Stimulated activated CD4-positive, alpha-beta T cell treated with anti-CD3 and anti-CD28 coated beads, Interleukin-15, amount 100 ng/mL, for 24 hours (primary cell): Measurements from ENCODE around the gene ZER1.

Source experiments
- DNase-seq: peaks from one replicate; pipeline ENCODE4 v3.0.0-alpha.2; 2020

The ZER1 gene

DNA sequence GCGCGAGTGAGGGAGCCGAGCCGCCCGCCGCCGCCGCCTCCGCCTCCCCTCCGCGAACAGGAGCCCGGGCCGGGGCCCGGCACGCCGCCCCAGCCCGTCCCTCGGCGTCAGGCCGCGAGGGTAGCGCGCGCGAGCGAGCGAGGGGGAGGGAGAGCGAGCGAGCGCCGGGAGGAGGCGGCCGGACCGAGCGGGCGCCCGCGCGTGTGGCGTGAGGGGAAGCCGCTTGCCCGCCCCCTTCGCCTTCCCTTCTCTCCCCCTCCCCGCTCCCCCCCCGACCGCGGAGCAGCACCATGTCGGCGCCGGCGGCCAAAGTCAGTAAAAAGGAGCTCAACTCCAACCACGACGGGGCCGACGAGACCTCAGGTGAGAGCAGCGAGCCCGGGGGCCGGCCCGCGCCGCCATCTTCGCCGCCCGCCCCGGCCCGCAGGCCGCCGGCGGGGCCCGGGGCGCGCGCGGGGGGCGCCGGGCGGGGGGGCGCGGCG, 82.4 kb downstream of the ZER1 start:
- DNase-seq, result no peak

DNA sequence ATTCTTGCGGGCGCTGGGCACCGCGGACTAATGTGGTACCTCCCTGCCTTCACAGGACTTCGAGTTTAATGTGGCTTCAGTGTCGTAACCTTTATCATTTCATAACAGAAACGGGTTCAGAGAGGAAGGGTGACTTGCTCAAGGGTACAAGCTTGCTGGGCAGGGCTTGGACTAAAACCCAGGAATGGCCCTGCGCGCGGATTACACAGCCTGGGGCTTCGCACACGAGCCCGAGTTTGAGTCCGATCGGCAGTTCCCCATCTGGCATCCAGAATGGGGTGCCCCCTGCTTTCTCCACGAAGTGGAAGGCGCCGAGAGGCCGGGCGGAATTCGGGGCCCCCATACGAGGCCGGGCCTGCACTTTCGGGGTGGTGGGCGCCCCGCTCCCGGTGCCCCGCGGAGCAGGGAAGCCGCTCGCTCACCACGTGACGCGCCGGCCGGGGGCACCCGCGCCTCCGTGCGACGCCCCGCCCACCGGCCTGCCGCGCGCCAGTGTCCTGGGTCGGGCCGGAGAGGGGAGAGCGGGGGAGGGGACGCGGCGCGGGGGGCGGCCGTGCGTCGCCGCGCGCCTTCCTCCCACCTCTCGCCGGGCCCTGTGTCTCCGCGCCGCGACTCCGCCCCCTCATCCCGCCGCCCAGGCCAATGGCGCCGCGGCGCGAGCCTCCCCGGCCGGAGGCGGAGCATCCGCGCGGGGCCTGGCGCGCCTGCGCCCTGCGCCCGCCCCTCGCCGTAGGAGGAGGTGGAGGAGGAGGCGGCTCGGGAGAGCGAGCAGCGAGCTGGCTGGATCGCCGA, 83.0 kb downstream of the ZER1 start, which contains the start of gene SET:
TSS of gene SET (plus strand) at position 722 of the 792 bp plus-strand sequence. CDS start 361 bp downstream, outside the sequence.
- peak; percentile 97 for DNase-seq

DNA sequence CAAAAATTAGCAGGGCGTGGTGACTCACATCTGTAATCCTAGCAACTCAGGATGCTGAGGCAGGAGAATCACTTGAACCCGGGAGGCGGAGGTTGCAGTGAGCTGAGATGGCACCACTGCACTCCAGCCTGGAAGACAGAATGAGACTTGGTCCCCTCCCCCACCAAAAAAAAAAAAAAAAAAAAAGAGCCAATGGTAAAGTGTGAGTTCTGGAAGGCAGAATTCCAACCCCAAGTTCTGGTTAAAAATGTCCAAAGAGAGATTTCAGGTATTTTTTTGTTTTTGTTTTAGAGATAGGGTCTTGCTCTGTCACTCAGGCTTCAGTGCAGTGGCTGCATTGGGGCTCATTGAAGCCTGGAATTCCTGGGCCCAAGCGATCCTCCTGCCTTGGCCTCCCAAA, 84.3 kb downstream of the ZER1 start:
- DNase-seq, result no peak

DNA sequence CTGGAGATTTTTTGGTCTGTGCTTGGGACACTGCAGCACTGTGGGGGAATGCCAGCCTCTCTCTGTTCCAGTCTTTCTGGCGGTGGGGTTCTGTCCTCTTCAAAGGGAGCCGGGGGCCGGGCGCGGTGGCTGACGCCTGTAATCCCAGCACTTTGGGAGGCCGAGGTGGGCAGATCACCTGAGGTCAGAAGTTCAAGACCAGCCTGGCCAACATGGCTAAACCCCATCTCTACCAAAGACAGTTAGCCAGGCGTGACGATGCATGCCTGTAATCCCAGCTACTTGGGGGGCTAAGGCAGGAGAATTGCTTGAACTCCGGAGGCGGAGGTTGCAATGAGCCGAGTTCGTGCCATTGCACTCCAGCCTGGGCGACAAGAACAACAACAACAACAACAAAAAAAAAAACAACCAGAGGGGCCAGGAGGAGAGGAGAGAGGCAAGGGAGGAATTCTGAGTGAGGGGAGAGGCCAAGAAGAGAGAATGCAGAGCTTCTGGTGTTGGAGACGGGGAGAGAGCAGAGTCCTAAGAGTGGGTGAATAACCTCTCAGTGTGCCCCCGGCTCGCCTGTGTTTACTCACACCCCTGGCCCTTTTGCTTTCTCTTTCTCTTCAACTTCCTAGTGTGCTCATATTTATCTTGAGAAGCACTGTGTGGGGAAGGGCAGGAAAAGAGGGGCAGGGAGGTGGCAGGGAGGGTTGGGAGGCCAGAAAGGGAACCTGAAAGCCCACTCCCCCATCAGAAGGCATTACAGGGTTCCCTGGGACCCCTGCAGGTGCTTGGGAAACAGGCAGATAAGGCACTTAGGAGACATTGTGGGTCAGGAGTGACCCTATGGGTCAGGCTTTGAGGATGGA, 85.9 kb downstream of the ZER1 start:
- peak; percentile 48 for DNase-seq

DNA sequence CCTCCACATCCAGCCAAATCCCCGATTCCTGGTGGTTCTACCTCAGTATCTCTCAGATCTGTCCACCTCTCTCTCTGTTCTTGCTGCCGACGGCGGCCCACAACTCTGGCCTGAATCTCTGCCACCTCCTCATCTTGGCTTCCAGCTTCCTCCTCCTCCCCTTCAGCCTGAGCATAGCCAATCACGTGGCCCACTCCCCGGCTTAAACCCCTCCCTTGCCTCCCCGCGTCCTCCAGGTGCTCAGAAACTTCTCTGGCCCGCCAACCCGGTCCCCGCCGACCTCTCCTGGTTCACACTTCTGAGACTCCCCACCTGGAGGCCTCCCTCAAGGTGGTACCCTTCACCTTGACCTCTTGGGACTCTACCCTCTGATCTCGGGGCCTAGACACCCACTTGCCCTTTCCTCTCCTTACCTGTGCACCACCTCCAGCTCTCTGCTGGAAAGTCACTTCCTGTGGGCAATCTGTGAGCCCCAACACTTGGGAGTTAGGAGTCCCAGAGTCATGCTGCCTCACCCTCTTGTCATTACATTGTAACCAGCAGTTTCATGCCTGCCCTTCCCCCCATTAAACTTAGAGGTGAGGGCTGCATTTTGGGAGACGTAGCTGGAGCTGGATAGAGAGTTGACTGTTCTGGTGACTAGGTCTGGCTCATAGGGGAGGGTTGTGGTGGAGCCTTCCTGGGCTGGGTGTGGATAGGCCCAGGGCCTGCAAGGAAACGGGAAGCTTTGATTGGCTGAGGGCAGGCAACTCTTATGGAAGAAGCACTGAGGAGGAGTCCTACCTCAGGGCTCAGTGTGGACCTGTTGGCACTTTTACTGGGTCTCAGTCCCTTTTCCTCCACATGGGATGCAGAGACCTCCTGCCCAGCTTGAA, 87.2 kb downstream of the ZER1 start:
- DNase-seq, result peak; percentile 88

DNA sequence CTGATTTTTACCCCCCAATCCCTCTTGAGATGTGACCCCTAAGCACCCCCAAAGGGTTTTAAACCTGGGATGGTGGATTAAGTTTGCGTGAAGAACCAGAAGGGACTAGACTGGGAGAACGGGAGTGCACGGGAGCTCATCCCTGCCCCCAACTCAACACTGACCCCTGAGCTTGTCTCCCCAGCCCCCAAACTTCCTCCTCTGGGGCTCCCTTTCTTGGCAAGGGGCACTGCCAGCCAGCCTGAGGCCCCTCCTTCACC, 87.7 kb downstream of the ZER1 start:
- DNase-seq, result no peak

DNA sequence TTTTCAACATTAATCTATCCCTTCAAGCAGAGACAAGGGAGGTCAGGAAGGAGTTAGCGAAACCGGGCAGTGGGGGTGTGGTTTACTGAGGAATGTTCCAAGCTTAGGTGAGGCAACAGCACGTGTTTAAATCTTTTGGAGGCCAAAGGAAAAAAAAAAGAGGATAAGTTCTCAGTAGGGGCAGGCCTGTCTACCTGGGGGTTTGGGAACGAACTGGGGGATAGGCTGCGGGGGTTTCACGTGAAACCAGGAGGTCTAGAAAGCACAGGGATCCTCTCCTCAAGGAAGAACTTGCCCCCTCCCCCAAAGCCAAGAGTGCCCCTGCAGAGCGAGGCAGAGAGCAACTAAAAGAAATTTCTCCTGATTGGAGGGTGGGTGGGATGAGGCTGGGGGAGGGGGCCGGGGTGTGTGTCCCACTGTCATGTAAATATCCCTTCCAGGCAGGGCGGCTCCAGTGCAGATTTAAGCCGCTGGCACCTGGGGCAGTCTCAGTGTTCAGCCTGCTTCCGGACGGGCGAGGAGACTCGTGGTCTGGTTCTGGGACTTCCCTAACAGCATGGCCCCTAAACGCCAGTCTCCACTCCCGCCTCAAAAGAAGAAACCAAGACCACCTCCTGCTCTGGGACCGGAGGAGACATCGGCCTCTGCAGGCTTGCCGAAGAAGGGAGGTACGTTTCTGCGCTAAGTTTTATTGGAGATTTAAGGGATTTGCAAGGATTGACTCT, 88.2 kb downstream of the ZER1 start:
- peak; percentile 63 for DNase-seq
